Esophagus muscularis mucosa (tissue), 4 donors: ENCODE data around the gene DENND2A.

ENCODE experiments used
- EP300 ChIP-seq: sonication (generic); formaldehyde crosslinking; IDR thresholded peaks from one replicate; pipeline ENCODE4 v1.6.1; 2017; ENCODE audit warnings: antibody characterized with exemption
- POLR2A ChIP-seq: fragments of 450-650 bp; IDR thresholded peaks from one replicate; pipeline ENCODE4 v1.6.1; 2017; ENCODE audit warnings: antibody characterized with exemption, moderate library complexity, mild to moderate bottlenecking, low read depth
- TF ChIP-seq, protein P1 (sequence below), 3 experiments: fragments of 200-600 bp in 2 of 3; fragments of 450-650 bp in 1 of 3; sonication (generic) in 2 of 3; IDR thresholded peaks; one replicate each; pipeline ENCODE4 v1.5.1; 2017 to 2019; ENCODE audit warnings: antibody characterized with exemption in 3 of 3, mild to moderate bottlenecking in 2 of 3, moderate library complexity in 1 of 3

DNA sequence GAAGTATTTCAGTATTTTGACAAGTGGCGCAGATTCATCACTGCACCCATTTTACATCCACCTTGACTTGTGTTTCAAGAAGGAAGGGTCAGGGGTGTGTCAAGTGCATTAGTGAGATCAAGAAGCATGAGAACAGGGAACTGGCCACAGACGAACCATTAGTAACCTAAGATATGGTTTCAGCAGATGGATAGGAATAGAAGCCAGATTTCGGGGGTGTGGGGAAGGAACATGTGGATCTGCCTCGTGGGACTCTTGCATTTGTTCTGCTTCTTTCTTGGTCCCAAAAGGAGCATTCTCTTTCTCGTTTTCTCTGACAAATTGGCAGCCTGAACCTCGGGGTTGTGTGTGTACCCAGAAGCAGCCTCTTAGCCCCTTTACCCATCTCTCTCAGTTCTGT is 9.6 kb downstream of the DENND2A start:
- TF ChIP-seq POLR2A (no peak), EP300 (no peak)
- TF ChIP-seq, protein P1, sequence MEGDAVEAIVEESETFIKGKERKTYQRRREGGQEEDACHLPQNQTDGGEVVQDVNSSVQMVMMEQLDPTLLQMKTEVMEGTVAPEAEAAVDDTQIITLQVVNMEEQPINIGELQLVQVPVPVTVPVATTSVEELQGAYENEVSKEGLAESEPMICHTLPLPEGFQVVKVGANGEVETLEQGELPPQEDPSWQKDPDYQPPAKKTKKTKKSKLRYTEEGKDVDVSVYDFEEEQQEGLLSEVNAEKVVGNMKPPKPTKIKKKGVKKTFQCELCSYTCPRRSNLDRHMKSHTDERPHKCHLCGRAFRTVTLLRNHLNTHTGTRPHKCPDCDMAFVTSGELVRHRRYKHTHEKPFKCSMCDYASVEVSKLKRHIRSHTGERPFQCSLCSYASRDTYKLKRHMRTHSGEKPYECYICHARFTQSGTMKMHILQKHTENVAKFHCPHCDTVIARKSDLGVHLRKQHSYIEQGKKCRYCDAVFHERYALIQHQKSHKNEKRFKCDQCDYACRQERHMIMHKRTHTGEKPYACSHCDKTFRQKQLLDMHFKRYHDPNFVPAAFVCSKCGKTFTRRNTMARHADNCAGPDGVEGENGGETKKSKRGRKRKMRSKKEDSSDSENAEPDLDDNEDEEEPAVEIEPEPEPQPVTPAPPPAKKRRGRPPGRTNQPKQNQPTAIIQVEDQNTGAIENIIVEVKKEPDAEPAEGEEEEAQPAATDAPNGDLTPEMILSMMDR (IDR thresholded peaks at IDR 0.05), result no peak
